IMR-90 (cell line): Measurements from ENCODE around the gene SURF1.

Source experiments
- CEBPB ChIP-seq: IDR thresholded peaks from 2 replicates; pipeline ENCODE4 v1.6.1; 2012; ENCODE audit warnings: low read depth, low read length, improper control_type of control experiment
- CTCF ChIP-seq: conservative IDR thresholded peaks from 2 replicates; pipeline ENCODE4 v1.5.1; 2012; ENCODE audit warnings: mild to moderate bottlenecking, low read depth, low read length, improper control_type of control experiment
- MXI1 ChIP-seq: IDR thresholded peaks from 2 replicates; pipeline ENCODE4 v1.6.1; 2012; ENCODE audit warnings: low read depth, mild to moderate bottlenecking, low read length, moderate library complexity, borderline replicate concordance
- POLR2A ChIP-seq: IDR thresholded peaks from 2 replicates; pipeline ENCODE4 v1.6.1; 2012; ENCODE audit warnings: mild to moderate bottlenecking, low read depth, low read length

DNA sequence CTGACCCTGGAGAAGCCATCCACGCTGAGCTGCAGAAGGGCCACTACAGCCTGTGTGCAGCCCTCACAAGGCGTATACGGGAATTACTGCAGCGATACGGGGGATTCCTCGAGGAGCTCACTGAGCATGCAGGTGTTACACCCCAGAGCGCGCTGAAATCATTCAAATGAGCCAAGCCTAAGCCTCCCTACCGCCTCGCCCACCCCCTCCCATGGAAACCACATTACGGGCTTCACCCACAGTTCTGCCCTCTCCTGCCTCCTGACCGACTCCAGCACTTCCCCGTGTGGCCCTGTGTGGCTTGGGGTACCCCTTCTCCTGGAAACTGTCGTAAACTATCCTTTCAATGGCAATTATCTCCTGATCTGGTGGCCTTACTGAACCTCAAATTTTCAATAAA lies 33.6 kb downstream of the SURF1 start:
- TF ChIP-seq POLR2A = no peak
- TF ChIP-seq CTCF = no peak
- TF ChIP-seq CEBPB = no peak
- no peak for TF ChIP-seq MXI1
